Karpas-422 (cell line): ENCODE data around the gene PRPF38B. TPM values are rescaled to one million over a fixed set of nuclear protein-coding genes. Genes with fewer than 3 reads are reported as not detected.

Source experiments
- DNase-seq: peaks from one replicate; pipeline ENCODE4 v3.0.0-alpha.2; 2015
- H2AFZ ChIP-seq: fragments of 200-600 bp; sonication (generic); 2 replicates; pipeline ENCODE4 v1.6.1; 2014; ENCODE audit warnings: antibody characterized with exemption, low read length, mixed read lengths
- H3K27ac ChIP-seq: fragments of 200-600 bp; sonication (generic); 2 replicates; pipeline ENCODE4 v1.5.1; 2014; ENCODE audit warnings: mild to moderate bottlenecking, low read length, moderate library complexity
- H3K27me3 ChIP-seq: fragments of 200-600 bp; sonication (generic); 2 replicates; pipeline ENCODE4 v1.6.1; 2014; ENCODE audit warnings: low read length, mixed read lengths
- H3K36me3 ChIP-seq: fragments of 200-600 bp; sonication (generic); 2 replicates; pipeline ENCODE4 v1.6.1; 2014; ENCODE audit warnings: low read length, mixed read lengths; ENCODE audit not compliant: insufficient read depth
- H3K4me1 ChIP-seq: fragments of 200-600 bp; sonication (generic); 2 replicates; pipeline ENCODE4 v1.6.1; 2014; ENCODE audit warnings: mild to moderate bottlenecking, low read length, mixed read lengths
- H3K4me2 ChIP-seq: fragments of 200-600 bp; sonication (generic); 2 replicates; pipeline ENCODE4 v1.6.1; 2014; ENCODE audit warnings: low read length, low read depth, mild to moderate bottlenecking; ENCODE audit not compliant: poor library complexity, severe bottlenecking
- H3K4me3 ChIP-seq: fragments of 200-600 bp; sonication (generic); 2 replicates; pipeline ENCODE4 v1.5.1; 2014; ENCODE audit warnings: mild to moderate bottlenecking, antibody characterized with exemption, low read length, mixed read lengths
- H3K79me2 ChIP-seq: fragments of 200-600 bp; sonication (generic); 2 replicates; pipeline ENCODE4 v1.6.1; 2014; ENCODE audit warnings: mild to moderate bottlenecking, low read length, mixed read lengths
- H3K9ac ChIP-seq: fragments of 200-600 bp; sonication (generic); 2 replicates; pipeline ENCODE4 v1.6.0; 2014; ENCODE audit warnings: low read length
- H3K9me2 ChIP-seq: fragments of 200-600 bp; sonication (generic), shearing (Covaris generic); replicated peaks from 2 replicates; pipeline ENCODE4 v1.6.0; 2014; ENCODE audit warnings: mild to moderate bottlenecking, low read length, moderate library complexity; ENCODE audit not compliant: insufficient read depth
- H3K9me3 ChIP-seq: fragments of 300-700, 200-600 bp; sonication (generic); 2 replicates; pipeline ENCODE4 v1.6.1; 2014; ENCODE audit warnings: low read length, mixed read lengths
- H4K20me1 ChIP-seq: fragments of 200-600 bp; sonication (generic); 2 replicates; pipeline ENCODE4 v1.6.1; 2014; ENCODE audit warnings: mild to moderate bottlenecking, antibody characterized with exemption, low read length, low read depth; ENCODE audit not compliant: insufficient read depth
- total RNA-seq: library from RNA; depleted of rRNA; stranded (reverse); fragments of >200 nt; shearing (Covaris generic); gene quantifications from 2 replicates; pipeline ENCODE4 v1.2.3, GENCODE V29; 2014; ENCODE audit warnings: low replicate concordance

PRPF38B gene
- total RNA-seq, 1 experiment from 2014 or later = 30.9 TPM

GRCh38 chr1:108734171-108734865 lies 42.2 kb downstream of the PRPF38B start:
- no peaks in the 10 kb centered on the region for H3K9me2 ChIP-seq
- no peaks in the 10 kb centered on the region for H3K9me3 ChIP-seq
- 0 out of 2 replicates have a peak, but pooled peaks cover 2% of the 10 kb centered on the region for H3K27me3 ChIP-seq
- no peak overlapping the region for H3K9ac ChIP-seq
- no peak for DNase-seq
- no peaks in the 10 kb centered on the region for H4K20me1 ChIP-seq
- H3K79me2 ChIP-seq = no peaks in the 10 kb centered on the region
- H3K36me3 ChIP-seq = no peaks in the 10 kb centered on the region
- H2AFZ ChIP-seq = no peak overlapping the region
- H3K4me3 ChIP-seq = no peak overlapping the region
- no peak overlapping the region for H3K4me2 ChIP-seq
- peaks cover 5% of the 10 kb centered on the region; the same call in 1 of the 2 replicates for H3K4me1 ChIP-seq
- no peak overlapping the region for H3K27ac ChIP-seq

GRCh38 chr1:108742253-108742652 lies 50.1 kb downstream of the PRPF38B start:
- Histone ChIP-seq H3K27me3 (no peaks in the 10 kb centered on the region), H3K4me1 (peaks cover 7% of the 10 kb centered on the region), H3K79me2 (peaks cover 6% of the 10 kb centered on the region), H3K9me3 (no peaks in the 10 kb centered on the region), H3K9me2 (no peaks in the 10 kb centered on the region), H3K36me3 (no peaks in the 10 kb centered on the region), H3K27ac (no peak overlapping the region), H3K9ac (no peak overlapping the region), H3K4me2 (no peak overlapping the region), H3K4me3 (no peak overlapping the region), H2AFZ (no peak overlapping the region), H4K20me1 (no peaks in the 10 kb centered on the region)
- no peak for DNase-seq

DNA sequence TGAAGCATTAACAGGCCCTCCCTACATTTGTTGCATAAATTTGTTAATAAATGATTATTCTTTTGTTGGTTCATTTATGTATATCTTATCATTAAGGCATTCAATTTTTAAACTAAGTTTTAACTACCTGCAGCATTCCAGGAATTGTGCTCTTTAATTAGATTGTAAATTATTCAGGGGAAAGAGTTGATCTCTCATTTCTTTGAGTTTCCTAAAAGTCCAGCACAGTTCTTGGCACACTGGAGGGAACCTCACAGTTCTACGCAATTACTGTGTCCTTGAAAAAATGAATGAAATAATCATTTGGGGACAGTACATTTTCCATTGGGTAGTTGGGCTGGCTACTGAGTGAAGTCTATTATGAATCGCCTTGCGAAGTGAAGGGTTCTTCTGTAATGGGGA lies 53.9 kb downstream of the PRPF38B start:
- H3K27ac ChIP-seq = no peak overlapping the region

GRCh38 chr1:108746382-108747170 lies 54.5 kb downstream of the PRPF38B start, which contains the start of gene STXBP3:
Gene STXBP3, plus strand, starts transcription at chr1:108746674. Its CDS starts 64 bp downstream, at chr1:108746738.
- Histone ChIP-seq H3K9me3 (no peaks in the 10 kb centered on the region), H3K4me1 (peaks cover 8% of the 10 kb centered on the region), H3K4me3 (peak within 1 kb of the TSS; percentile 93), H3K79me2 (peaks cover 46% of the 10 kb centered on the region), H3K36me3 (peaks cover 8% of the 10 kb centered on the region; the same call in 1 of the 2 replicates), H2AFZ (peak within 1 kb of the TSS; percentile 55), H4K20me1 (no peaks in the 10 kb centered on the region), H3K9ac (peak within 1 kb of the TSS; percentile 93), H3K9me2 (no peaks in the 10 kb centered on the region), H3K4me2 (peak within 1 kb of the TSS; percentile 89), H3K27ac (peak within 1 kb of the TSS; percentile 62; the same call in 1 of the 2 replicates), H3K27me3 (no peaks in the 10 kb centered on the region)
- peak; percentile 99 for DNase-seq

More for the DNA sequence above, 53.9 kb downstream of the PRPF38B start:
- 0 out of 2 replicates have a peak, but pooled peaks cover 7% of the 10 kb centered on the region for H3K36me3 ChIP-seq
- no peaks in the 10 kb centered on the region for H3K9me2 ChIP-seq
- H3K9me3 ChIP-seq = no peaks in the 10 kb centered on the region
- H3K4me2 ChIP-seq = no peak overlapping the region
- H3K4me1 ChIP-seq = peaks cover 10% of the 10 kb centered on the region
- no peaks in the 10 kb centered on the region for H3K27me3 ChIP-seq
- peaks cover 43% of the 10 kb centered on the region for H3K79me2 ChIP-seq
- H3K4me3 ChIP-seq = no peak overlapping the region
- DNase-seq = no peak
- H3K9ac ChIP-seq = no peak overlapping the region; the same call in 1 of the 2 replicates
- H2AFZ ChIP-seq = peak overlapping the region; percentile 55; the same call in 1 of the 2 replicates
- H4K20me1 ChIP-seq = no peaks in the 10 kb centered on the region

- peak overlapping the region; percentile 51 for H2AFZ ChIP-seq
- peak overlapping the region; percentile 93 for H3K4me3 ChIP-seq
- H3K79me2 ChIP-seq = peaks cover 53% of the 10 kb centered on the region
- no peaks in the 10 kb centered on the region for H3K9me2 ChIP-seq
- no peaks in the 10 kb centered on the region for H3K27me3 ChIP-seq
- no peaks in the 10 kb centered on the region for H4K20me1 ChIP-seq
- H3K36me3 ChIP-seq = peaks cover 14% of the 10 kb centered on the region; the same call in 1 of the 2 replicates
- peak overlapping the region; percentile 93 for H3K9ac ChIP-seq
- H3K27ac ChIP-seq = peak overlapping the region; percentile 62; the same call in 1 of the 2 replicates
- H3K4me1 ChIP-seq = peaks cover 8% of the 10 kb centered on the region
- H3K9me3 ChIP-seq = no peaks in the 10 kb centered on the region
- DNase-seq = peak; percentile 78
- peak overlapping the region; percentile 89 for H3K4me2 ChIP-seq
Observed at GRCh38 chr1:108747171-108747850, 55.2 kb downstream of the PRPF38B start.

- peak overlapping the region; percentile 89 for H3K4me2 ChIP-seq
- no peak overlapping the region for H3K27ac ChIP-seq
- no peaks in the 10 kb centered on the region for H3K9me2 ChIP-seq
- H4K20me1 ChIP-seq = no peaks in the 10 kb centered on the region
- H2AFZ ChIP-seq = no peak overlapping the region
- H3K79me2 ChIP-seq = peaks cover 59% of the 10 kb centered on the region
- H3K4me3 ChIP-seq = peak overlapping the region; percentile 93
- H3K9me3 ChIP-seq = no peaks in the 10 kb centered on the region
- peak overlapping the region; percentile 93 for H3K9ac ChIP-seq
- peaks cover 19% of the 10 kb centered on the region; the same call in 1 of the 2 replicates for H3K36me3 ChIP-seq
- H3K27me3 ChIP-seq = no peaks in the 10 kb centered on the region
- peaks cover 8% of the 10 kb centered on the region for H3K4me1 ChIP-seq
- no peak for DNase-seq
Observed at GRCh38 chr1:108747898-108748297, 55.8 kb downstream of the PRPF38B start.

GRCh38 chr1:108749081-108749480 lies 57.0 kb downstream of the PRPF38B start:
- no peaks in the 10 kb centered on the region for H3K9me2 ChIP-seq
- no peak for DNase-seq
- no peaks in the 10 kb centered on the region for H3K27me3 ChIP-seq
- peak overlapping the region; percentile 11 for H3K4me2 ChIP-seq
- H3K4me3 ChIP-seq = no peak overlapping the region
- H3K79me2 ChIP-seq = peaks cover 60% of the 10 kb centered on the region
- H3K9me3 ChIP-seq = no peaks in the 10 kb centered on the region
- H3K4me1 ChIP-seq = peaks cover 8% of the 10 kb centered on the region
- no peak overlapping the region for H3K27ac ChIP-seq
- H4K20me1 ChIP-seq = no peaks in the 10 kb centered on the region
- H2AFZ ChIP-seq = no peak overlapping the region
- no peak overlapping the region for H3K9ac ChIP-seq
- H3K36me3 ChIP-seq = peaks cover 28% of the 10 kb centered on the region; the same call in 1 of the 2 replicates
